GM18507 (cell line): ENCODE results near the gene NAA80.
A peak's percentile ranks its signal among the peaks of the same experiment; 100 is the strongest.

ENCODE experiments used
- DNase-seq: peaks from one replicate; pipeline ENCODE4 v3.0.0; 2011; ENCODE audit warnings: low read depth; ENCODE audit not compliant: insufficient read length; ENCODE audit errors: extremely low spot score
- FAIRE-seq: peaks from 2 replicates; lab custom pipeline; 2011; peaks lifted over from hg19 to GRCh38; lab: Jason Lieb, UNC

The NAA80 gene

GRCh38 chr3:50298836-50299637 is at the start of gene NAA80, which contains the start of gene HYAL3:
NAA80 (minus strand) TSS chr3:50299405; CDS start chr3:50297463, 1,942 bp downstream.
HYAL3 (minus strand) TSS chr3:50299405; CDS start chr3:50295602, 3,803 bp downstream.
- DNase-seq (peak; percentile 95), FAIRE-seq (peak; percentile 100)

GRCh38 chr3:50347187-50347813 is 48.1 kb upstream of the NAA80 start:
- DNase-seq (no peak), FAIRE-seq (peak; percentile 72)

GRCh38 chr3:50345586-50346234 is 46.5 kb upstream of the NAA80 start, which contains the start of gene ZMYND10:
ZMYND10 (minus strand) TSS chr3:50345732; CDS start chr3:50345579, 153 bp downstream.
- DNase-seq: no peak
- FAIRE-seq: peak; percentile 72

- FAIRE-seq: no peak
- no peak for DNase-seq
These were observed 45.8 kb upstream of the NAA80 start for GRCh38 chr3:50345008-50345407.

- no peak for FAIRE-seq
- no peak for DNase-seq
These were observed 43.8 kb upstream of the NAA80 start for GRCh38 chr3:50342813-50343633.

- FAIRE-seq (no peak), DNase-seq (no peak)
These were observed 42.9 kb upstream of the NAA80 start for GRCh38 chr3:50341996-50342650.

GRCh38 chr3:50341537-50341936 is 42.3 kb upstream of the NAA80 start:
- FAIRE-seq (no peak), DNase-seq (no peak)

- DNase-seq: peak; percentile 65
- peak; percentile 88 for FAIRE-seq
These were observed 41.5 kb upstream of the NAA80 start, which contains the start of gene RASSF1 for GRCh38 chr3:50340448-50341329. RASSF1 (minus strand) TSS chr3:50340836; CDS start chr3:50340805, 31 bp downstream.

- no peak for FAIRE-seq
- no peak for DNase-seq
These were observed 40.9 kb upstream of the NAA80 start for GRCh38 chr3:50340147-50340447.

GRCh38 chr3:50339485-50340146 is 40.4 kb upstream of the NAA80 start:
- no peak for DNase-seq
- FAIRE-seq: peak; percentile 26

- DNase-seq (no peak), FAIRE-seq (peak; percentile 63)
These were observed 39.8 kb upstream of the NAA80 start for GRCh38 chr3:50338965-50339364.

GRCh38 chr3:50337175-50337861 is 38.1 kb upstream of the NAA80 start:
- DNase-seq (peak; percentile 98), FAIRE-seq (peak; percentile 98)

- no peak for DNase-seq
- no peak for FAIRE-seq
These were observed 37.4 kb upstream of the NAA80 start for GRCh38 chr3:50336452-50337174.

GRCh38 chr3:50334339-50335075 is 35.3 kb upstream of the NAA80 start:
- DNase-seq (no peak), FAIRE-seq (no peak)

GRCh38 chr3:50333744-50334328 is 34.6 kb upstream of the NAA80 start:
- DNase-seq (no peak), FAIRE-seq (no peak)
